HG03469 (cell line): Measurements from ENCODE around the gene ADAP1.

Experiments
- ATAC-seq: cut with Tn5 transposase; IDR thresholded peaks from one replicate; pipeline ENCODE4 v1.9.1; 2021; ENCODE audit warnings: mild to moderate bottlenecking, moderate library complexity, moderate number of reproducible peaks; ENCODE audit not compliant: unreplicated experiment

Gene ADAP1

DNA sequence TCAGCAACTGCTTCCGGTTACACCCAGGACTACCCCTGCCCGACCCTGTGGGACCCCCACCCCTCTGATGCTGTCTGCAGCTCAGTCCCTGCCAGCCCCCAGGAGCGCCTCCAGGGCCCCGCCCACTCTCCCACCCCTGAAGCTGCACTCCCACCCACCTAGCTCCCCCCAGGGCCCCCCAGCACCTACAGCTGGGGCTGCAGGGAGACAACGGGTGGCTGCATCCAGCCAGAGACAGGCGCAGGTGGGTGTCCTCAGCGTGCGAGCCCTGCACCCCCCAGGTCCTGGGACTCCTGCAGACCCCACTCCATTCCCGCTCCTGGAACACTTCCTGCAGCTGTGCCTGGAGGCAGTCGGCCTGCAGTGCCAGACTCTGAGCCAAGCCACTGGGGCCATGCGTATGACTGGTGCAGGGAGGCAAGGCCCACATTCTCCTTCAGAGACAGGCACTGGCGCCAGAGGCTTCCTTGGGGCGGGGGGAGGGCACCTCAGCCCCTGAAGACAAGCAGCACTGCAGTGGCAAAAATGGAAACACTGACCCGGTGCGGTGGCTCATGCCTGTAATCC lies 34.6 kb upstream of the ADAP1 start:
- no peak for ATAC-seq

DNA sequence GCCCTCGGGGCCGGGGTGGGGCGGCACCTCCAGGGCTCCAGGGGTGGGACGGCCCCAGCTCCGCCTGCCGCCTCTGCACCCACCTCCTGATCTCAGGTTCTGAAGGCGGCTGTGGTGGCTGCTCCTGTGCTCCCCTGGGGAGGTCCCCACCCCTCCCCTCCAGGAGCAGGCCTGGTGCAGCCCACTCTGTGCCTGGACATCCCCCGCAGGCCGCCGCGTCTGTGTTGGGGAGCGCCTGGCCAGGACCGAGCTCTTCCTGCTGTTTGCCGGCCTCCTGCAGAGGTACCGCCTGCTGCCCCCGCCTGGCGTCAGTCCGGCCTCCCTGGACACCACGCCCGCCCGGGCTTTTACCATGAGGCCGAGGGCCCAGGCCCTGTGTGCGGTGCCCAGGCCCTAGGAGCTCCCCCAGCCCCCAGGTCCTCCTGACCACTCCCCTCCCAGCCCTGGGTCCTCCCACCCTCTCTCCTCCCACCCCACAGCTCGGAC lies 34.0 kb upstream of the ADAP1 start:
- no peak for ATAC-seq

DNA sequence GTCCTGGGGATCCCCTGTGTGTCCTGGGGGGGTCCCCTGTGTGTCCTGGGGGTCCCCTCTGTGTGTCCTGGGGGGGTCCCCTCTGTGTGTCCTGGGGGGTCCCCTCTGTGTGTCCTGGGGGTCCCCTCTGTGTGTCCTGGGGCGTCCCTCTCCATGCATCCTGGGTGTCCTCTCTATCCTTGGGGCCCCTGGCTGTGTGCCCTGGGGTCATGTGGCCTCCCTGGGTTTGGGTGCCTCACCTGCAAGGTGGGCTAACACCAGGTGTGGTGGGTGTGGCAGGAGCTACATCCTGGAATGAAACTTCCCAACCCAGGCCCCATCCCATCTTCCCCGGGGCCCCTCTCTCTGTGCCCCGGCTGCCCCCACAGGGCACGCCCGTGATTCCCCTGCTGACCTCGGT lies 33.4 kb upstream of the ADAP1 start:
- no peak for ATAC-seq

DNA sequence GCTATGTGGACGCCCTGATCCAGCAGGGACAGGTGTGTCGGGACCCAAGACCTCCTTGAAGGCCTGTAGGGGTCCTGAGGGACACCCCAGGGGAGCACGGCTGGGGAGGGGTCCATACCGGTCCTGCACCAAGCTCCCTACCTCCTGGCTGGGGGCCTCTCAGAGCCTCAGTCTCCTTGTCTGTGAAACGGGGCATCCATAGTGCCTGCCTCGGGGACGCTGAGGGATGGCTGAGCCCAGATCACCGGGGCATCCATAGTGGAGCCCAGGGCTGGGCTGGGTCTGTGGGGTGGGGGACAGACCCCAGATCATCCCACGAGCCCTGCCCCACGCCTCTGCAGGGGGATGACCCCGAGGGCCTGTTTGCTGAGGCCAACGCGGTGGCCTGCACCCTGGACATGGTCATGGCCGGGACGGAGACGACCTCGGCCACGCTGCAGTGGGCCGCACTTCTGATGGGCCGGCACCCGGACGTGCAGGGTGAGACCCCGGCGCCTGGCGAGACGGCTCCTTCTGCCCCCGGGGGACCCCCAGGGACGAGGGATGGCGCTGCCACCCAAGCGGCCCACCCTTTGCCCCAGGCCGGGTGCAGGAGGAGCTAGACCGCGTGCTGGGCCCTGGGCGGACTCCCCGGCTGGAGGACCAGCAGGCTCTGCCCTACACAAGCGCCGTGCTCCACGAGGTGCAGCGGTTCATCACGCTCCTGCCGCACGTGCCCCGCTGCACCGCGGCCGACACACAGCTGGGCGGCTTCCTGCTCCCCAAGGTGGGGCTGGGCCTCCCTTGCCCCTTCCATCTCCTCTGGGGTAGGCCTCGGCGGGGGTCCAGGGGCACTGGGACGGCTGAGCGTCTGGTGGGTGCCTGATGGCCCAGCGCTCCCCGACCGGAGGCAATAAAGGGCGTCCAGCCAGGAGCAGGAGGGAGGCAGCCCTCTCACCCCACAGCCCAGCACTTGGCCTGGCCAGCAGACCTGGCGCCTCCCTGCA lies 32.6 kb upstream of the ADAP1 start:
- ATAC-seq, result no peak

DNA sequence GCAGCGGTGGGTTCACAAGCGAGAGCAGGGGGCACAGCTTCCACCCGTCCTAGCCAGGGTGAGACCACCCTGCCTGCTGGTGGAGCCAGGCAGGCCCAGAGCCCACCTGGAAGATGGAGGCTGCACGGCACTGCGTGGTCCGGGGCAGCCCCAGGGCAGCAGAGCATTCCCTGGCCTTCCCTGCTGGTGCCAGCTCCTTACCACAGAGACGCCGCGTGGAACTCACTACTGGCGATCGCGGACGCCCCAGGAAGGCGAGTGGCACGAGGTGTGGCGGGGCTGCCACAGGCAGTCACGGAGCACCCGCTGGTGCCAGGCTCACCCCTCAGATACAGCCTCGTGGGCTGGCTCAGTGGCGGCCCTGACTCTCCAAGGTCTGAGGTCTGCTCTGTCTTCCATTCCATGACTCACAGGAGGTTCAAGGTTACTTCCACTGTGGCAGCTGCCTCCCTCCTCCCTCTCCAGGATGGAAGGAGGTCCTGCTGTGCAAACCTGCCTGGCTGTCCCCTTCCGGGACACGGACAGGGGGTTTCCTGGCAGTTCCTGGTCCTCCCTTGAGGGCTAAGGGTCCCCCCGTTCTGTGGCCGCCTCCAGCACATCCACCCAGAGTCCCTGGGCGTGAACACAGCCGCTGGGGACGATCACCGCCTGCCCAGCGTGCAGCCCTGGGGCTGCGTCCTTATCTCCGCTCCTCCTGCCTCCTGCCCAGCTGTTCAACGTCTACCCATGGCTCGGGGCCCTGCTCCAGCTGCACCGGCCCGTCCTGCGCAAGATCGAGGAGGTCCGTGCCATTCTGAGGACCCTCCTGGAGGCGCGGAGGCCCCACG lies 31.6 kb upstream of the ADAP1 start:
- no peak for ATAC-seq

DNA sequence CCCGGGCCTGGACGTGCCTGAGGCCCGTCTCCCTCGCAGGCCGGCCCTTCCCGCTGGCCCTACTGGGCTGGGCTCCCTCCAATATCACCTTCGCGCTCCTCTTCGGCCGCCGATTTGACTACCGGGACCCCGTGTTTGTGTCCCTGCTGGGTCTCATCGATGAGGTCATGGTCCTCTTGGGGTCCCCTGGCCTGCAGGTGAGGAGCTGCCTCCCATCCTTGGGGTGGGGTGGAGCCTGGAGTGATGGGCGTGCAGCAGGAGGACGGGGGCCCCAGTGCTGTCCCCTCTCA lies 30.6 kb upstream of the ADAP1 start:
- ATAC-seq, result no peak

DNA sequence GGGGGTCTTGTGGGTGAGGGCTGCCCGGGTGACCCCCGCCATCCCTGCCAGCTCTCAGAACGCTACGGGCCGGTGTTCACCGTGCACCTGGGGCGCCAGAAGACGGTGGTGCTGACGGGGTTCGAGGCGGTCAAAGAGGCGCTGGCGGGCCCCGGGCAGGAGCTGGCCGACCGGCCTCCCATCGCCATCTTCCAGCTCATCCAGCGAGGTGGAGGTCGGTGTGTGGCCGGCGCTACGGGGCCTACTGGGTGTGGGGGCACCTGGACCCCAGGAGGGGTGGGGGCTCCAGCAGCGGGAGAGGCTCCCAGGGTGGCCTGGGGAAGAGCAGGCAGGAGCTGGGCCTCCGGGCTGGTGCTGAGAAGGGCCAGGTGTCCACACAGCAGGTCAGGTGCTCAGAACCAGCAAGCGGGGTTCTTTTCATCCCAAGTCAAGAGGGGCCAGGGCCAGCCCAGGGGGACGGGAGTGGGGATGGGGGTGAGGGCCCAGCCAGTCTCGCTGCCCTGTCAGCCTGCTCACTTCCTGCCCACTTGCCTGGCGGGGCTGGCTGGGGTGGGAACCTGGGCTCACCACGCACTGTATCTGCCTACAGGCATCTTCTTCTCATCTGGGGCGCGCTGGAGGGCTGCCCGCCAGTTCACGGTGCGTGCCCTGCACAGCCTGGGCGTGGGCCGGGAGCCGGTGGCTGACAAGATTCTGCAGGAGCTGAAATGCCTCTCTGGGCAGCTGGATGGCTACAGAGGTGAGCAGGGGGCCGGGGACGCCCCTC lies 30.1 kb upstream of the ADAP1 start:
- ATAC-seq, result no peak

DNA sequence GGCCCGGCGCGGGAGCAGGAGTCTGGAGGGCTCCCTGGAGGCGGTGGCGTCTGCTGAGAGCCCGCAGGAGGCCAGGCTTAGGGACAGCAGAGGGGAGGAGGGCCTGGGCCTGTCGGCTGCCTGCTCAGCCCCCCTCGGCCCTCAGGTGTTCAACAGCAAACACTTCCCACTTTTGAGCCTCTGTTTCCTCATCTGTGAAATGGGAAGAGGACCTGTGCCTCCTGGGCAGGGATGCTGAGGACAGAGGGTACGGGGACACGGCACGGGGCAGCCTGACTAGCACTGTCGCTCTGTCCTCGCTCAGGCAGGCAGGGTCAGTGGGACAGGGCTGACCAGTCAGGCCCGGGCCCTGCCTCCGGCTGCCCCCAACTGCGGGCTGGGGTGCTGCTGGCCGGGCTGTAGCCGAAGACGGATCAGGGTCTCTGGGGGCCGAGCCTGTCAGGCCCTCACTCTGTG lies 29.2 kb upstream of the ADAP1 start:
- ATAC-seq, result no peak

DNA sequence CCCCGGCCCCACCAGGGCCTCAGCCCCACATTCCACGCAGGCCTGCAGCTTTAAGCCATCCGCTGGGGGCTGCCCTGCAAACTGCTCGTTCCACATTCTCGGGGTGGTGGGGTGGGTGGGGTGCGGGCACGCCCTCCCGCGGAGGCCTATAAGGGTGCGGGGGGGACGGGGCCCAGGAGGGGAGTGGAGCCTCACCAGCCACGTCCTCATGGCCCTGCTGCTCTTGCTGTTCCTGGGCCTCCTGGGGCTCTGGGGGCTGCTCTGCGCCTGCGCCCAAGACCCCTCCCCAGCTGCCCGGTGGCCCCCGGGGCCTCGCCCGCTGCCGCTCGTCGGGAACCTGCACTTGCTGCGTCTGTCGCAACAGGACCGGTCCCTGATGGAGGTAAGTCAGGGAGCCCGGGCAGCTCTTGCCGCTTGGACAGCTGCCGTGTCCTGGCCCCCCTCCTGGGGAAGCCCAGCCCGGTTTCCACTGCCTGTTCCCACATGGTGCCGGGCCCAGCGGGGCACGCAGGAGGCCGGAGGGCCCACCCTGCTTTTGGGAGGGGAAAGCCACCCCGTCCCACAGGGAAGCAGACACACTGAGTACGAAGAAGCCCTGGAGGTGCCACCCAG lies 28.6 kb upstream of the ADAP1 start, which contains the start of gene CYP2W1:
CYP2W1 (plus strand) TSS at position 178 of the 612 bp plus-strand sequence; CDS start at position 209, 31 bp downstream.
- no peak for ATAC-seq

DNA sequence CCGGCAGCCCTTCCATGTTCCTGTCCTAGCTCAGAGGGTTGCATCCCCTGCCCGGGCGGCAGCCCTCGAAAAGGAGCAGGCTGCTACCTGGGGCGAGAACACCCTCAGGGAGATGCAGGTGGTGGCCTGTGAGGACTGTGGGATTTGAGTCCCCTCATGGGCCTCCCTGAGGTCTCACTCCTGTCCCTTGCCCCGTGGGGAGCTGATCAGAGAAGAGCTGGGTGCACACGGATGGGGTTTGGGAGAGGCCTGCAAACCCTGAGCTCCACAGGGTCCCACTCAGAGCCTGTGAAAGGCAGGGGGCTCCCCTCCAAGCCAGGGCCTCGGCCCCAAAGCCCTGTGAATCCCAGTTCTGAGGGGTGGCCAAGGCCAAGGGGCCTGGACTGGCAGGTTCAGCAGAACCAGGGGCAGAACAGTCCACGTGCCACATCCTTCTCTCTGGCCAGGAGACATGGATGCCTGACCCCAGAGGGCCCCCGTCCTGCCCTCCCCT lies 28.1 kb upstream of the ADAP1 start:
- no peak for ATAC-seq

DNA sequence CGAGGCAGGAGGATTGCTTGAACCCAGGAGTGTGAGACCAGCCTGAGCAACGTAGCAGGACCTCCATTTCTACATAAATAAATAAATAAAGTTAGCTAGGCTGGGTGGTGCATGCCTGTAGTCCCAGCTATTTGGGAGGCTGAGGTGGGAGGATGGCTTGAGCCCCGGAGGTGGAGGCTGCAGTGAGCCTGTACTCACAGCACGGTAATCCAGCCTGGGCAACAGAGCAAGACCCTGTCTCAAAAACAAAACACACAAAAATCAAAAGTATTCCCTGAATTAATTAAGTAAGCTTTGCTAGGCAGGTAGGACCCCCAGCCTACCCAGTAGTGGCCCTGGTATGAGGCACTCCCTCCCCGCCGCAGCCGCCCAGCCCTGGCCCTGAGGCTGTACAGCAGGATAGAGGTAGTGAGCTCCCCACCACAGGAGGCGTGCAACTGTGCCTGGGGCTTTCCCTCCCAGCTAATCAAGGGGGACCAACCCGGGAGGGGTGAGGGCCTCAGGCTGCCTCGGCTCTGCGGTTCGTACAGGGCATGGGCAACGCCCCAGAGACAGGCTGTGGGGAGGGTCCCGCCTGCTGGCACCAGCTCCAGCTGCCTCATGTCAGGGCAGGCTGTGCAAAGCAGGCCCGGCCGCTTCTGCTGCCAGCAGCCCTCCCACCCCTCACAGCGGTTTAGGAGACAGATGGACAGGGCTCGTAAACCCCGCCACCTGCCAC lies 27.5 kb upstream of the ADAP1 start:
- no peak for ATAC-seq

DNA sequence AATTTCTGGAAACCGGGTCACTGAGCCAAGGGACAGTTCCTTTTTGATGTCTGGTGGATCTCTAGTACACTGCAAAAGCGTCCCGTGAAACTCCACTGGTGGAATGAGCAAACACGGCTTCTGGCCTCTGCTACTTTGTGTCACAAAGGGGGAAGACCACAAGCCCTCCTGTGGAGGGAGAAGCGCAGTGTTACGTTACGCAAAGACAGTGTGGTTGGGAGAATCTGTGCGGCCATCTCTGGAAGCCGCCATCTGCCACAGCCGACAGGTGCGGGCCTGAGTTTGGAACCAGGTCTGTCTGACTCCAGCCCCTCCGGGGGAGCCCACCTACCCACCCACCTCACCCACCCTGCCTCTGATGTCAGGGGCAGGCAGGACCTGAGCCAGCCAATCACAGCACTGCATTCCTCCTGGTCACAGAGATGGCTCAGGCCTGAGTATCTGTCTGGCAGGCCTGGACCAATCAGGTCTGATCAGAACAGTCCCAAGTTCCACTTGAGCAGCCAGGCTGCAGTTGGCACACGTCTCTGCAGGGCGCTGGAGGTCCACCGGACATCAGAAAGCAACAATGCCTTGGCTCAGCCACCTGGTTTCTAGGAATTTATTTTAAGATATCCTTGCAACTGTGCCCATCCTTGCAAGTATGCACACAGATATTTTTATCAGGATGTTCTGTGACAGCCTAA lies 25.5 kb upstream of the ADAP1 start:
- ATAC-seq, result peak; percentile 37

DNA sequence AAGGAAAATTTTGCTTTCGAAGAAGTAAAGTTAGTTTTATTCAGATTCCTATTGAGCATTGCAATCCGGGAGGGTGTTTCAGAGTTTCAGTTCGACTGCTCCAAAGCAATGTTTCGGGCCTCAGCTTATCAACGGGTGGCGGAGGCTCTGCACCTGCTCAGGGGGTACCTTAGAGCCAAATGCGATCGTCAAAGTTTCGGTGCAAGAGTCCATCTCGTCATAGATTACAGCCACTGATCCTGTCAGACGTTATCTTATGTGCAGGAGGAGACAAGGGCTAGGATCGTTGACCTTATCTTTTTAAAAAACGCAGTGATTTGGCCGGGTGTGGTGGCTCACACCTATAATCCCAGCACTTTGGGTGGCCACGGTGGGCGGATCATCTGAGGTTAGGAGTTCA lies 24.7 kb upstream of the ADAP1 start:
- no peak for ATAC-seq

DNA sequence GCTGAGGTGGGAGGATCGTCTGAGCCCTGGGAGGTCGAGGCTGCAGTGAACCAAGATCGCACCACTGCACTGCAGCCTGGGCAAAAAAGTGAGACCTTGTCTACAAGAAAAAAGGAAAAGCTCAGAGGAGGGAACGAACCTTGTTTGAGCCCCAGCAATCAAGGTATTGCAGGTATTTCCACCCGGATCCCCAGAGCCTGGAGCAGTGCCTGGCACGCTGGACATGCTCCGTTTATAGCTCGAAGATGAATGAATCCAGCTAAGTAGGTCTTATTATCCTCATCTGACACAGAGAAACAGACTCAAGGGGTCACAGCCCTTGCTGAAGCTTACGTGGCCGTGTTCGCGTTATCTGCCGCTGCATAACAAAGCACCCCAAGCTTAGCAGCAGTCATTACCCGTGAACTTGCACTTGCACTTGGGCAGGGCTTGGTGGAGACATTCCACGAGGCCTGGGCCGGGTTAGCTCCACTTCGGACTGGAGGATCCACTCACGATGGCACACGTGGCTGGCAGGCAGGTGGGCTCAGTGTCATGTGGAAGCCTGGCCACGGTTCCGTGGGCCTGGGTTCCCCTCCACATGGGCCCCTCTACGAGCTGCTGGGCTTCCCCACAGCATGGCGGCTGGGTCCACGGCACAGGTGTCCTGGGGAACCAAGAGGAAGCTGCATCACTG lies 24.1 kb upstream of the ADAP1 start:
- ATAC-seq, result no peak

DNA sequence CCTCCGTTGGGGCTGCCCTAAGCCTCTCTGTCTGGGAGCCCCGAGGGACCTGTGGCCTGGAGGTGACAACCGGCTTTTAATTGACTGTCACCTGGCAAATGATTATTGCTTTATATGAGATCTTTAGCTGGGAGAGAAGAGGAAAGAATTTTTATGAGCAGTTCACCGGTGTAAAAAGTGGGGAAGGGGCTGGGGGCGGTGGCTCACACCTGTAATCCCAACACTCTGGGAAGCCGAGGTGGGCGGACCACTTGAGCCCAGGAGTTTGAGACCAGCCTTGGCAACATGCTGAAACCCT lies 23.5 kb upstream of the ADAP1 start:
- ATAC-seq, result no peak

DNA sequence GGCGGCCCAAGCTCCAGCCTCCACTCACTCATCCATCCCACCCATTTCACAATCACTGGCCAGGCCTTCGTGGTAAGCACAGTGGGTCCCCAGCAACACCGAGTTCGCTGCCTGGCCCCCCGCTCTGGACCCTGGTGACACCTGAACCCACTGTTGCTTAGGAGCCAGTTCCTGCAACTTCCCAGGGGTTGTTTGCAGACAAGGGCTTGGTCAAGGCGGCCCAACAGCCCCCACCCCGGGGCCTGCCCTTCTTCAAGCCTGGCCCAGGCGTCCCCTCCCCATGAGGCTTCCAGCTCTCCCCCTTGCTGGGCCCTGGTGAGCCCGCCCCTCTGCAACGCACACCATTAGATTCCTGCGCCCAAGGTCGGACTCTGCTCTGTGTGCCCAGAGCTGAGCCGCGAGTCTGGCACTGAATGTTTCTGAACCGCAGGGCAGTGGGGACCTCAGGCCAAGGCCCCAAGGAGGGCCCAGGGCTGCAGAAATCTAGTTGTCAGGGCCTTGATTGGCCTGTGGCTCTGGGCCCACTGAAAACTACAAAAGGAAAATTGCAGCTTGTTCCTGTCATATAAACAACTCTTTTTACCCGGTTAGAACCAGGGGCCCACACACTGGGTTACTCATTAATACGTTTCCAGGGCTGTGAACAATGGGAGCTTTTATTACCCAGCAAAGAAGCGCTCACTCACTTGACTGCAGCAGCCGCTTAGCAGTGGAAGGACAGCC lies 23.0 kb upstream of the ADAP1 start:
- ATAC-seq, result no peak

DNA sequence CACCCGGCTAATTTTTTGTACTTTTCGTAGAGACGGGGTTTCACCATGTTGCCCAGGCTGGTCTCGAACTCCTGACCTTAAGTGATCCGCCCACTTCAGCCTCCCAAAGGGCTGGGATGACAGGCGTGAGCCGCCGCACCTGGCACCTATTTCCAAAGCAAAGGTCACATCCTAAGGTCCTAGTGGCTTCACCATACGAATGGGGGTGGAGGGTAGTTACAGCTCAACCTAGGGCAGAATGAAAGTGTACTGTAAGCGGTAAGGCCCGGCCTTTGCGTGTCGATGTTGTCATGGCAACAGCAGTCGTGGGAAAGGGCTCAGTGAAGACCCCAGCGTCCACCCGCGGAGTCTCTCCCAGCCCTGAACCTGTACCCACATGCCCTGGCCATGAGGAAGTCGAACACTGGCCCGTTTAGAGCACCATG lies 22.4 kb upstream of the ADAP1 start:
- no peak for ATAC-seq
